Kidney glomerular epithelial cell (primary cell): Measurements from ENCODE around the gene PARP3.
"Not testable (repeated sequence)": the region's sequence is repeated elsewhere in the genome, so short reads cannot be mapped to it uniquely, and the experiment has no call there.

Source experiments
- DNase-seq: peaks from one replicate; lab custom pipeline; 2025; lab: John Stamatoyannopoulos, UW

Gene PARP3

GRCh38 chr3:51941798-51942602 lies at the start of gene PARP3, which contains the start of gene RRP9:
Gene PARP3, plus strand, starts transcription at chr3:51942363. Its CDS starts 993 bp downstream, at chr3:51943356.
Gene RRP9, minus strand, starts transcription at chr3:51941904. Its CDS starts 37 bp downstream, at chr3:51941867.
- DNase-seq, result peak; percentile 99

GRCh38 chr3:51894391-51894790 lies 47.8 kb upstream of the PARP3 start:
- no peak for DNase-seq

GRCh38 chr3:51894939-51895338 lies 47.2 kb upstream of the PARP3 start:
- DNase-seq, result no peak

- DNase-seq, result no peak
Measured at GRCh38 chr3:51896607-51897305, 45.4 kb upstream of the PARP3 start.

GRCh38 chr3:51897391-51897790 lies 44.8 kb upstream of the PARP3 start:
- DNase-seq, result no peak

- DNase-seq, result not testable (repeated sequence)
Measured at GRCh38 chr3:51900043-51900442, 42.1 kb upstream of the PARP3 start.

GRCh38 chr3:51902361-51902760 lies 39.8 kb upstream of the PARP3 start:
- not testable (repeated sequence) for DNase-seq

GRCh38 chr3:51904034-51904823 lies 37.9 kb upstream of the PARP3 start:
- DNase-seq, result no peak

GRCh38 chr3:51908026-51908425 lies 34.1 kb upstream of the PARP3 start:
- DNase-seq, result no peak

GRCh38 chr3:51916418-51916817 lies 25.7 kb upstream of the PARP3 start:
- no peak for DNase-seq

GRCh38 chr3:51921081-51921578 lies 21.0 kb upstream of the PARP3 start:
- DNase-seq, result no peak

- no peak for DNase-seq
Measured at GRCh38 chr3:51927061-51927977, 14.8 kb upstream of the PARP3 start.

- no peak for DNase-seq
Measured at GRCh38 chr3:51928438-51928837, 13.7 kb upstream of the PARP3 start.

- not testable (repeated sequence) for DNase-seq
Measured at GRCh38 chr3:51928981-51929380, 13.2 kb upstream of the PARP3 start.

- no peak for DNase-seq
Measured at GRCh38 chr3:51929420-51930003, 12.7 kb upstream of the PARP3 start.

- no peak for DNase-seq
Measured at GRCh38 chr3:51930439-51930838, 11.7 kb upstream of the PARP3 start.

- DNase-seq, result no peak
Measured at GRCh38 chr3:51931756-51932155, 10.4 kb upstream of the PARP3 start.

- no peak for DNase-seq
Measured at GRCh38 chr3:51932471-51933370, 9.4 kb upstream of the PARP3 start.

- DNase-seq, result no peak
Measured at GRCh38 chr3:51933471-51934138, 8.6 kb upstream of the PARP3 start.
